ENCODE measurements around the gene CACNA1G. TPM values are rescaled to one million over a fixed set of nuclear protein-coding genes. Genes with fewer than 3 reads are reported as not detected.

The CACNA1G gene
- total RNA-seq, 3 donors from 2014 or later, result 0.32 to 2.6 (median 2.3) TPM

DNA sequence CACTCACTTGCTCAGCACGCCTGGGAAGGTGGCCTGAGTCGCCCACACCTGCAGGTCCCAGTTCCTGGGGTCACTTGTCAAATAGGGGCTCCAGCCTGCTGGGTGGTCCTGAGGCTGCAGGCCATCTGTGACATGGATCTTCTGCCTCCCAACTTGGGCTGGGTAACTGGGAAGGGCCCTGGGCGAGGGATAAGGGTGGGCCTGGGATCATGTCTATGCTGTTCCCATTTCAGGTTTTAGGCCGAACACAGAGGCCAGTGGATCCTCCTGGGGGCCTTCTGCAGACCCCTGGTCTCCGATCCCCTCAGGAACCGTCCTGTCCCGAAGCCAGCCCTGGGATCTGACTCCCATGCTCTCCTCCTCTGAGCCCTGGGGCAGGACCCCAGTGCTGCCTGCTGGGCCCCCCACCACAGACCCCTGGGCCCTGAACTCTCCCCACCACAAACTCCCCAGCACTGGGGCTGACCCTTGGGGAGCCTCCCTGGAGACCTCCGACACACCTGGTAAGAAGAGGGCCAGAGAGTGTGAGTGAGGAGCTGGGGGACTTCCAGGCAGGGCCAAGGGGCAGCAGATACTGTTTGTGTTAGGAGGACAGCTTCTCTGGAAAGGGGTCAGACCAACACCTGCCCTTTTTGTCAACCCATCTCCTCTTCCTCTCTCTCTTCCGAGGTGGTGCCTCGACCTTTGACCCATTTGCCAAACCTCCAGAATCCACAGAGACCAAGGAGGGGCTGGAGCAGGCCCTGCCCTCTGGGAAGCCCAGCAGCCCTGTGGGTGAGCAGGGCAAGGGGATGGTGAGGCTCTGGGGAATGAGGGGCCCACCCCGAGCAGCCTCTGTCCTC lies 19.7 kb upstream of the CACNA1G start:
- H3K27me3 ChIP-seq, result no peaks in the 10 kb centered on the region
- peak overlapping the region in 2 of 3 donors; percentile 62 to 69 for H3K4me3 ChIP-seq
- TF ChIP-seq POLR2AphosphoS5 (IDR thresholded peaks at IDR 0.05) (no peak), POLR2A (IDR thresholded peaks at IDR 0.05) (no peak)
- TF ChIP-seq, protein P1, sequence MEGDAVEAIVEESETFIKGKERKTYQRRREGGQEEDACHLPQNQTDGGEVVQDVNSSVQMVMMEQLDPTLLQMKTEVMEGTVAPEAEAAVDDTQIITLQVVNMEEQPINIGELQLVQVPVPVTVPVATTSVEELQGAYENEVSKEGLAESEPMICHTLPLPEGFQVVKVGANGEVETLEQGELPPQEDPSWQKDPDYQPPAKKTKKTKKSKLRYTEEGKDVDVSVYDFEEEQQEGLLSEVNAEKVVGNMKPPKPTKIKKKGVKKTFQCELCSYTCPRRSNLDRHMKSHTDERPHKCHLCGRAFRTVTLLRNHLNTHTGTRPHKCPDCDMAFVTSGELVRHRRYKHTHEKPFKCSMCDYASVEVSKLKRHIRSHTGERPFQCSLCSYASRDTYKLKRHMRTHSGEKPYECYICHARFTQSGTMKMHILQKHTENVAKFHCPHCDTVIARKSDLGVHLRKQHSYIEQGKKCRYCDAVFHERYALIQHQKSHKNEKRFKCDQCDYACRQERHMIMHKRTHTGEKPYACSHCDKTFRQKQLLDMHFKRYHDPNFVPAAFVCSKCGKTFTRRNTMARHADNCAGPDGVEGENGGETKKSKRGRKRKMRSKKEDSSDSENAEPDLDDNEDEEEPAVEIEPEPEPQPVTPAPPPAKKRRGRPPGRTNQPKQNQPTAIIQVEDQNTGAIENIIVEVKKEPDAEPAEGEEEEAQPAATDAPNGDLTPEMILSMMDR (IDR thresholded peaks at IDR 0.05), result no peak
- peak overlapping the region; percentile 80 for H3K27ac ChIP-seq
- no peaks in the 10 kb centered on the region for H3K9me3 ChIP-seq
- H3K36me3 ChIP-seq, result no peaks in the 10 kb centered on the region
- no peak for DNase-seq (ENCODE audit: low spot score in 2 of 2)
- intact Hi-C loops (cut with DNase I; ENCODE audit: low total_unique reads), result loop anchor here (10.0 kb wide), 1 partner anchor 304 kb away; no protein-coding TSS in a partner anchor
- no peaks in the 10 kb centered on the region for H3K4me1 ChIP-seq

DNA sequence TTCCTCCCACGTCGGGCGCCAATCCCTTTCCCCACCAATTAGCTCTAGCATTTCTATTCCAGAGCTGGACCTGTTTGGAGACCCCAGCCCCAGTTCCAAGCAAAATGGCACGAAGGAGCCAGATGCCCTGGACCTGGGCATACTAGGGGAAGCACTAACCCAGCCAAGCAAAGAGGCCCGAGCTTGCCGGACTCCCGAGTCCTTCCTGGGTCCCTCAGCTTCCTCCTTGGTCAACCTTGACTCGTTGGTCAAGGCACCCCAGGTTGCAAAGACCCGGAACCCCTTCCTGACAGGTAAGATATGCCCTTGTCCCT lies 19.2 kb upstream of the CACNA1G start:
- no peak for DNase-seq (ENCODE audit: low spot score in 2 of 2)
- Histone ChIP-seq H3K9me3 (no peaks in the 10 kb centered on the region), H3K27me3 (no peaks in the 10 kb centered on the region), H3K4me1 (no peaks in the 10 kb centered on the region), H3K4me3 (peak overlapping the region; percentile 49 to 69 (median 62)), H3K27ac (peak overlapping the region; percentile 80 to 82), H3K36me3 (no peaks in the 10 kb centered on the region)
- intact Hi-C loops (cut with DNase I; ENCODE audit: low total_unique reads), result loop anchor here (10.0 kb wide), 1 partner anchor 303 kb away; no protein-coding TSS in a partner anchor
- TF ChIP-seq, protein P1 (IDR thresholded peaks at IDR 0.05), result no peak
- TF ChIP-seq POLR2A (IDR thresholded peaks at IDR 0.05) (no peak), POLR2AphosphoS5 (IDR thresholded peaks at IDR 0.05) (no peak)

DNA sequence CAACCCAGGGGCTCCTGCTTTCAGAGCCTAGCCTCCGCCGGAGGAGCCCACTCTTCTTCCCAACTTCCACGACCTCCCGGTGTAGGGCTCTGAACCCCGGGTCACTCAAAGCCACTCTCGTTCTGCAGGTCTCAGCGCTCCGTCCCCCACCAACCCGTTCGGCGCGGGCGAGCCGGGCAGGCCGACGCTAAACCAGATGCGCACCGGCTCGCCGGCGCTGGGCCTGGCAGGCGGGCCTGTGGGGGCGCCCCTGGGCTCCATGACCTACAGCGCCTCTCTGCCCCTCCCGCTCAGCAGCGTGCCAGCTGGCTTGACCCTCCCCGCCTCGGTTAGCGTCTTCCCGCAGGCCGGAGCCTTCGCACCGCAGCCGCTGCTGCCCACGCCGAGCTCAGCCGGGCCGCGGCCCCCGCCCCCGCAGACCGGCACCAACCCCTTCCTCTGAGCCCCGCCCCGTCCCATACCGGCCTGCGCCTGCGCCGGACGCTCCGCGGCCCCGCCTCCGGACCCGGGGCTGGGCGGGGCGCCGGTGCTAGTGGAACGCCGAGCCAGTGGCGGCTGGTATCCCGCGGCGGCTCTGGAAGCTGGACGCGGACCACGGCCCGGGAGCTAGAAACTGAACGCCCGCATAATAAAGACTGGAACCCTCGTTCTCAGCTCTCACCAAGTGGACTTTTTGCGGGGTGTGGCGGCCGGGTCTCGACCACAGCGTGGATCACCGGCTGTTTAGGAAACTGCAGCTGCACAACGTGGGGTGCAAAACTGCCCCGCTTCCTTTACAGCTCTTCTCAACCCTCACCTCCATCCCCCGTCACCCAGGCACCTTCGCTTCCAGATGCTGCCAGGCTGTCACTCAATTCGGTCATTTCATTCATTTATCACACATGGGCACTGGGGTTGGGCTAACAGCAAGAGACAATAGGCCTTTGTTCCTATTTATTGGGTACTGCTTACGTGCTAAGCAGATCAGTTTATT lies 18.5 kb upstream of the CACNA1G start:
- intact Hi-C loops (cut with DNase I; ENCODE audit: low total_unique reads), result loop anchor here (10.0 kb wide), 1 partner anchor 303 kb away; no protein-coding TSS in a partner anchor
- DNase-seq (ENCODE audit: low spot score in 2 of 2), result peak; percentile 76 to 81
- H3K27ac ChIP-seq, result peak overlapping the region; percentile 80 to 82
- H3K36me3 ChIP-seq, result no peaks in the 10 kb centered on the region
- TF ChIP-seq, protein P1 (IDR thresholded peaks at IDR 0.05), result no peak
- peak in 2 of 3 donors; percentile 24 to 48 for TF ChIP-seq POLR2AphosphoS5 (IDR thresholded peaks at IDR 0.05)
- TF ChIP-seq POLR2A (IDR thresholded peaks at IDR 0.05), result no peak
- no peaks in the 10 kb centered on the region for H3K4me1 ChIP-seq
- no peaks in the 10 kb centered on the region for H3K9me3 ChIP-seq
- H3K4me3 ChIP-seq, result peak overlapping the region; percentile 49 to 69 (median 62)
- H3K27me3 ChIP-seq, result no peaks in the 10 kb centered on the region

DNA sequence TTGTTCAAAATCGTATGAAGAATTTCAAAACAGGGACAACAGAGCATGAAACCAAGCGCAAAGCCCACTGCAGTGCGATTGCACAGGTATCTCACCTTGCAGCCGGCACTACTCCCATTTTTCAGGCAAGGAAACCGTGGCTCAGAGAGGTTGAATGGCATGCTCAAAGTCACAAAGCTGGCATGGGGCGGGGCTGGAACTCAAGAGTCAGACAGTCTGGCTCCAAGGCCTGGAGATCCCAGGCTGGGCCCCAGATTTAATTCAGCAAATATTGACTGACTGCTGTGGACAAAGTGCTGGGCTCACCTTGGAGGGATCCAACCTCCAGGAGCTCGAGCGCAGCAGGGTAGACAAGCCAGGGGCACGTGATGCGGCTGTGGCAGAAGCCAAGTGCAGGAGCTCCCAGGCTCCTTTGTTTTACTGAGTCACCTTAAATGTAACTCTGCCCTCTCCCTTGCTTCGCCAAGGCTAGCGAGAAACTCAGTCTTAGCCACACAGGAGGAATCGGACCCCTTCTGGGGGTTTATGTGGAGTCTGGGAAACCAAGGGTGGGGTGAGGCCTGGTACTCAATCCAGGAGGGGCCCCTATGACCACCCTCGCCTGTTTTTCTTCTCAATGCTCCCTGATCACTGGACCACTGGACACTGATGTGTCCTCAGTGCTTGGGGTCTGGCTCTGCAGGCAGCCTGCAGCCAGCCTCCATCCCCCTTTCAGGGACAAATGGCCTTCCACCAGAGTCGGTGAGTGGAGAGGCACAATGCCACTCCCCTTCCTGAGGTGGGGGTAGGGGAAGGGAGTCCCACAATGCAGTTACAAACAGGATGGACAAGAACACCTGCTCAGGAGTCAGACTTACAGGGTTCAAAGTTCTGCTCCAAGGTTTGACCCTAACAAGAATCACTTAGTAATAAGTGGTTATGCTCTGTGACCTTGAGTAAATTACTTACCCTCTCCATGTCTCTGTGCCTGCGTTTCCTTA lies 17.4 kb upstream of the CACNA1G start:
- no peaks in the 10 kb centered on the region for H3K36me3 ChIP-seq
- peak overlapping the region in 2 of 3 donors; percentile 62 to 69 for H3K4me3 ChIP-seq
- no peaks in the 10 kb centered on the region for H3K27me3 ChIP-seq
- H3K4me1 ChIP-seq, result peaks cover 0 to 3% of the 10 kb centered on the region in 2 donors
- no peaks in the 10 kb centered on the region for H3K9me3 ChIP-seq
- peak overlapping the region; percentile 67 to 82 for H3K27ac ChIP-seq
- no peak for TF ChIP-seq POLR2A (IDR thresholded peaks at IDR 0.05)
- no peak for TF ChIP-seq POLR2AphosphoS5 (IDR thresholded peaks at IDR 0.05)
- TF ChIP-seq, protein P1 (IDR thresholded peaks at IDR 0.05), result no peak
- intact Hi-C loops (cut with DNase I; ENCODE audit: low total_unique reads), result loop anchor here (10.0 kb wide), 1 partner anchor 302 kb away; no protein-coding TSS in a partner anchor
- DNase-seq (ENCODE audit: low spot score in 2 of 2), result peak; percentile 71 to 87

Data from breast epithelium (tissue), 4 donors.